IMR-90 (cell line): ENCODE results near the gene HIKESHI. TPM values are rescaled to one million over a fixed set of nuclear protein-coding genes. Genes with fewer than 3 reads are reported as not detected.
A peak's percentile ranks its signal among the peaks of the same experiment; 100 is the strongest.

ENCODE experiments used
- ATAC-seq: fragments of 200-7000 bp; cut with Tn5 transposase; 2 replicates; pipeline ENCODE4 v1.9.1; 2020; ENCODE audit warnings: low read depth, mild to moderate bottlenecking, moderate library complexity
- Bru-seq: library from RNA; stranded (reverse); fragments of 400-500 nt; gene quantifications from one replicate; lab custom pipeline; 2021; lab: Mats Ljungman, UMichigan
- BruChase-seq, 2 experiments: library from RNA; stranded (reverse); fragments of 400-500 nt; gene quantifications; one replicate each; lab custom pipeline; 2021; lab: Mats Ljungman, UMichigan
- BruUV-seq: library from RNA; stranded (reverse); fragments of 400-500 nt; replicated peaks from 2 replicates; lab custom pipeline; 2021; lab: Mats Ljungman, UMichigan
- CTCF ChIA-PET: fragments of 300-600 bp; formaldehyde crosslinking; extraction: SDS; loops from one replicate; lab custom pipeline; 2021; ENCODE audit warnings: antibody characterized with exemption; lab: Yijun Ruan, JAX
- POLR2A ChIA-PET: fragments of 300-600 bp; sonication (Branson Sonifier 250); formaldehyde crosslinking; loops from one replicate; lab custom pipeline; 2022; ENCODE audit warnings: antibody characterized with exemption; ENCODE audit not compliant: unreplicated experiment; lab: Charles Lee
- DNase-seq: peaks from one replicate; pipeline ENCODE4 v3.0.0; 2013
- H2AFZ ChIP-seq: replicated peaks from 2 replicates; pipeline ENCODE3; 2013; ENCODE audit warnings: low read length, mild to moderate bottlenecking; ENCODE audit not compliant: poor library complexity
- H2AK5ac ChIP-seq: 2 replicates; pipeline ENCODE4 v1.6.1; 2013; ENCODE audit warnings: low read depth, low read length, inconsistent platforms
- H2AK9ac ChIP-seq: replicated peaks from 2 replicates; pipeline ENCODE3; 2013; ENCODE audit warnings: mild to moderate bottlenecking, low read depth, low read length, moderate library complexity; ENCODE audit not compliant: poor library complexity
- H2BK120ac ChIP-seq: 2 replicates; pipeline ENCODE4 v1.6.1; 2013; ENCODE audit warnings: low read depth, low read length, inconsistent platforms
- H2BK15ac ChIP-seq: 3 replicates; pipeline ENCODE4 v1.6.1; 2013; ENCODE audit warnings: low read depth, low read length, inconsistent platforms
- H2BK20ac ChIP-seq: 2 replicates; pipeline ENCODE4 v1.6.1; 2013; ENCODE audit warnings: low read depth, mild to moderate bottlenecking, inconsistent platforms, low read length, moderate library complexity
- H2BK5ac ChIP-seq: 2 replicates; pipeline ENCODE4 v1.6.1; 2013; ENCODE audit warnings: mild to moderate bottlenecking, low read depth, low read length, inconsistent platforms; ENCODE audit not compliant: poor library complexity, severe bottlenecking
- H3K14ac ChIP-seq: replicated peaks from 2 replicates; pipeline ENCODE4 v1.6.1; 2013; ENCODE audit warnings: low read depth, low read length, inconsistent platforms
- H3K18ac ChIP-seq: 2 replicates; pipeline ENCODE4 v1.6.1; 2013; ENCODE audit warnings: low read depth, low read length, control low read depth
- H3K23ac ChIP-seq: 2 replicates; pipeline ENCODE4 v1.6.1; 2013; ENCODE audit warnings: low read depth, low read length, inconsistent platforms
- H3K27ac ChIP-seq: 2 replicates; pipeline ENCODE4 v1.5.1; 2013; ENCODE audit warnings: mild to moderate bottlenecking, control low read depth, low read length; ENCODE audit not compliant: insufficient read depth
- H3K27me3 ChIP-seq: 2 replicates; pipeline ENCODE4 v1.6.1; 2013; ENCODE audit warnings: low read length; ENCODE audit not compliant: control insufficient read depth, insufficient read depth
- H3K36me3 ChIP-seq: 2 replicates; pipeline ENCODE4 v1.6.1; 2013; ENCODE audit warnings: low read length, mixed read lengths; ENCODE audit not compliant: control insufficient read depth, insufficient read depth
- H3K4ac ChIP-seq: 2 replicates; pipeline ENCODE4 v1.6.1; 2013; ENCODE audit warnings: low read depth, low read length, inconsistent platforms
- H3K4me1 ChIP-seq: 2 replicates; pipeline ENCODE4 v1.6.1; 2013; ENCODE audit warnings: low read length, mixed read lengths; ENCODE audit not compliant: control insufficient read depth, insufficient read depth
- H3K4me2 ChIP-seq: 2 replicates; pipeline ENCODE4 v1.6.1; 2013; ENCODE audit warnings: low read depth, mild to moderate bottlenecking, control low read depth, low read length, moderate library complexity
- H3K4me3 ChIP-seq: 2 replicates; pipeline ENCODE4 v1.5.1; 2013; ENCODE audit warnings: low read depth, mild to moderate bottlenecking, control low read depth, low read length, moderate library complexity; ENCODE audit not compliant: insufficient read depth
- H3K56ac ChIP-seq: 2 replicates; pipeline ENCODE4 v1.6.1; 2013; ENCODE audit warnings: low read length, inconsistent platforms; ENCODE audit not compliant: insufficient read depth; ENCODE audit errors: extremely low read depth
- H3K79me1 ChIP-seq, 2 experiments: 2 replicates each; pipeline ENCODE4 v1.6.1; 2013; ENCODE audit warnings: low read length in 2 of 2, inconsistent platforms in 1 of 2, low read depth in 1 of 2
- H3K9ac ChIP-seq: 2 replicates; pipeline ENCODE4 v1.6.1; 2013; ENCODE audit warnings: low read depth, low read length, control low read depth
- H3K9me1 ChIP-seq: 2 replicates; pipeline ENCODE4 v1.6.1; 2013; ENCODE audit warnings: low read length, inconsistent platforms; ENCODE audit not compliant: insufficient read depth
- H3K9me3 ChIP-seq: 2 replicates; pipeline ENCODE4 v1.6.1; 2013; ENCODE audit warnings: low read length; ENCODE audit not compliant: control insufficient read depth, insufficient read depth
- H4K20me1 ChIP-seq: 2 replicates; pipeline ENCODE4 v1.6.1; 2013; ENCODE audit warnings: low read length, inconsistent platforms; ENCODE audit not compliant: insufficient read depth
- H4K5ac ChIP-seq: 2 replicates; pipeline ENCODE4 v1.6.1; 2013; ENCODE audit warnings: mild to moderate bottlenecking, low read depth, low read length, control low read depth
- H4K8ac ChIP-seq, 2 experiments: 2 replicates each; pipeline ENCODE4 v1.6.1; 2013; ENCODE audit warnings: low read depth in 2 of 2, low read length in 2 of 2, control low read depth in 1 of 2, inconsistent platforms in 1 of 2
- H4K91ac ChIP-seq: 2 replicates; pipeline ENCODE4 v1.6.1; 2013; ENCODE audit warnings: low read depth, low read length, inconsistent platforms; ENCODE audit not compliant: insufficient read depth
- CEBPB ChIP-seq: IDR thresholded peaks from 2 replicates; pipeline ENCODE4 v1.6.1; 2012; ENCODE audit warnings: low read depth, low read length, improper control_type of control experiment
- ELK1 ChIP-seq: fragments of 150-350 bp; IDR thresholded peaks from 2 replicates; pipeline ENCODE4 v1.6.1; 2016; ENCODE audit warnings: low read depth, mild to moderate bottlenecking, low read length, moderate library complexity, borderline replicate concordance
- FOS ChIP-seq: fragments of 150-350 bp; IDR thresholded peaks from 2 replicates; pipeline ENCODE4 v1.6.1; 2016; ENCODE audit warnings: low read depth, low read length
- MAFK ChIP-seq: IDR thresholded peaks from 2 replicates; pipeline ENCODE4 v1.6.1; 2012; ENCODE audit warnings: low read depth, low read length, improper control_type of control experiment
- MAZ ChIP-seq: IDR thresholded peaks from 2 replicates; pipeline ENCODE4 v1.6.1; 2012; ENCODE audit warnings: low read depth, mild to moderate bottlenecking, low read length, improper control_type of control experiment, moderate library complexity, borderline replicate concordance
- NFE2L2 ChIP-seq: fragments of 150-350 bp; IDR thresholded peaks from 2 replicates; pipeline ENCODE4 v1.6.1; 2016; ENCODE audit warnings: low read depth, mild to moderate bottlenecking, low read length
- POLR2A ChIP-seq: IDR thresholded peaks from 2 replicates; pipeline ENCODE4 v1.6.1; 2012; ENCODE audit warnings: mild to moderate bottlenecking, low read depth, low read length
- RAD21 ChIP-seq: IDR thresholded peaks from 2 replicates; pipeline ENCODE4 v1.6.1; 2012; ENCODE audit warnings: low read length, improper control_type of control experiment
- RCOR1 ChIP-seq: IDR thresholded peaks from 2 replicates; pipeline ENCODE4 v1.6.1; 2012; ENCODE audit warnings: mild to moderate bottlenecking, low read length, improper control_type of control experiment; ENCODE audit not compliant: insufficient replicate concordance
- WGBS, 2 experiments: methylation state at CpG; one replicate each; pipeline versions ENCODE4 v1.1.5 to v1.1.7; 2013; ENCODE audit warnings: missing lambda C conversion rate in 2 of 2; ENCODE audit not compliant: insufficient read length in 1 of 2; ENCODE audit errors: extremely low coverage in 2 of 2; 5-methylcytosine and 5-hydroxymethylcytosine counted together
- dilution Hi-C: fragments of 300-500 bp; cut with HindIII; formaldehyde crosslinking; loops from one replicate; pipeline ENCODE4 v1.14.3; 2018; ENCODE audit warnings: low sequenced_read_pairs; ENCODE audit not compliant: unreplicated experiment
- in situ Hi-C: fragments of 300-500 bp; cut with MboI; formaldehyde crosslinking; loops from 3 replicates; pipeline ENCODE4 v1.14.3; 2019; ENCODE audit warnings: low sequenced_read_pairs, inconsistent platforms, mixed read lengths
- intact Hi-C: fragments of 100-400 bp; cut with micrococcal nuclease; formaldehyde crosslinking; loops from 2 replicates; pipeline ENCODE4 v1.10.0; 2022
- long read RNA-seq: library from polyadenylated mRNA; unstranded; transcript quantifications from one replicate; pipeline ENCODE4 v2.0.0, GENCODE V29; 2021; ENCODE audit not compliant: unreplicated experiment
- polyA plus RNA-seq, 3 experiments: library from polyadenylated mRNA; depleted of rRNA; stranded (reverse); fragments of >200 nt; gene quantifications; 2 replicates each; pipeline ENCODE4 v1.2.3, GENCODE V29; 2012; ENCODE audit warnings: low replicate concordance in 1 of 3
- total RNA-seq: library from RNA; depleted of rRNA; stranded (reverse); fragments of >200 nt; gene quantifications from 2 replicates; pipeline ENCODE4 v1.2.3, GENCODE V29; 2012; rRNA removed

HIKESHI gene, protein sequence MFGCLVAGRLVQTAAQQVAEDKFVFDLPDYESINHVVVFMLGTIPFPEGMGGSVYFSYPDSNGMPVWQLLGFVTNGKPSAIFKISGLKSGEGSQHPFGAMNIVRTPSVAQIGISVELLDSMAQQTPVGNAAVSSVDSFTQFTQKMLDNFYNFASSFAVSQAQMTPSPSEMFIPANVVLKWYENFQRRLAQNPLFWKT
- total RNA-seq, result 73.5 and 98.6 TPM in 2 replicates
- polyA plus RNA-seq (2012; rRNA removed), result 46.7 and 49.4 TPM in 2 replicates
- polyA plus RNA-seq (2012; cell fraction: cytosol; rRNA removed), result 23.6 and 31.4 TPM in 2 replicates
- 10.0 and 32.2 TPM in 2 replicates for polyA plus RNA-seq (2012; cell fraction: nucleus; rRNA removed; ENCODE audit: low replicate concordance)
- percentile 69 among the genes with signal in this experiment for Bru-seq, nascent RNA
- percentile 78 among the genes with signal in this experiment for BruChase-seq, experiment 1, labeled RNA remaining after a 6-hour chase
- BruChase-seq, experiment 2, labeled RNA remaining after a 2-hour chase, result percentile 69 among the genes with signal in this experiment
- long read RNA-seq, transcript HIKESHI-201 (5 exons, 1,113 nt), result major isoform, 23 of 32 reads
- long read RNA-seq, partial matches to known transcripts, result 3 of 32 reads
- long read RNA-seq, other reads (novel, unspliced or antisense), result 3 of 32 reads

DNA sequence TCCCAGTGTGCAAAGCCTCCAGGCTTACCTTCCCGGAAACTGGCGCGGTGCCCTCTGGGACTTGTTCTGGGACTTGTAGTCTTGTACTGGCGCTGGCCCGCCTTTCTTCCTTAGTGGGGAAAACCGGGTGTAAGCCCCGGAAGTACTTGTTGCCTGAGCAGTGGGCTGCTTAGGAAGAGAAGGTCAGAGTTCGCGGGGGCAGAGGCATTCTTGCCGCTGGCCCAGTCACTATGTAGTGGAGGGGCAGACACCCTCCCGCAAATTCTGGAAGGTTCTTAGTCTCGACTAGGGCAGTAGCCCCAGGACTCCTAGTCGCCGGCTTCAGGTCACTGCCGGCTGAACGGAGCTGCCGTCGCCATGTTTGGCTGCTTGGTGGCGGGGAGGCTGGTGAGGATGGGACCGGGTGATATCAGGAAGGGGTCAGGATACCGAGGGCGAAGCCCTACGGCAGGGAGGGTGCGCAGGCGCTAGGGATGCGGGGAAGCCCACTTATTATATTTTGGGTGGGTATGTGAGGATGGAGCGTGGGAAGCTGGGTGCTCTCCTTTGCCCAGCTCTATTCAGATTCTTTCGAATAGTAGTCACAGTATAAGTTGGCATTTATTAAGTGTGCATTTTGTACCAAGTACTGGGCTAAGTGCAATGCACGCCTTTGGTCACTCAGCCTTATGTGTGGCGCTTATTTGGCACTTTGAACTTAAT is at the start of gene HIKESHI:
Gene HIKESHI, plus strand, starts transcription at position 149 of the 702 bp plus-strand sequence. Its CDS starts 209 bp downstream, at position 358.
- no peaks in the 10 kb centered on the region for H3K9me3 ChIP-seq
- peak within 1 kb of the TSS; percentile 85 for H3K56ac ChIP-seq
- POLR2A ChIA-PET, result no interaction called here
- peak within 1 kb of the TSS; percentile 90 for H4K91ac ChIP-seq
- peak within 1 kb of the TSS; percentile 77 for H2BK120ac ChIP-seq
- no peaks in the 10 kb centered on the region for H3K36me3 ChIP-seq
- peak within 1 kb of the TSS; percentile 95 for H2AFZ ChIP-seq
- peak within 1 kb of the TSS; percentile 22; the same call in 1 of the 3 replicates for H2BK15ac ChIP-seq
- peak within 1 kb of the TSS; percentile 83 for H2BK5ac ChIP-seq
- peak within 1 kb of the TSS; percentile 3 for H3K18ac ChIP-seq
- H3K79me1 ChIP-seq, result peaks cover 9 to 32% of the 10 kb centered on the region in 2 experiments
- intact Hi-C loops (no loop called here), dilution Hi-C loops (no loop called here), in situ Hi-C loops (no loop called here)
- H3K4me3 ChIP-seq, result peak within 1 kb of the TSS; percentile 72
- H3K4me1 ChIP-seq, result no peaks in the 10 kb centered on the region
- no peak for TF ChIP-seq MAFK
- TF ChIP-seq RAD21, result no peak
- no peak for TF ChIP-seq MAZ
- no peak for TF ChIP-seq NFE2L2
- TF ChIP-seq FOS, result no peak
- TF ChIP-seq ELK1, result no peak
- no peak for TF ChIP-seq POLR2A
- no peak for TF ChIP-seq RCOR1
- TF ChIP-seq CEBPB, result no peak
- H3K14ac ChIP-seq, result peak within 1 kb of the TSS; percentile 96
- H3K27ac ChIP-seq, result peak within 1 kb of the TSS; percentile 87
- H3K4me2 ChIP-seq, result peak within 1 kb of the TSS; percentile 88
- 0% methylated on average over 18 of the region's 30 CpGs; no CpG with 5 or more reads in 1 of the 2 experiments for WGBS, 2 experiments
- no TSS peak for BruUV-seq
- H3K9me1 ChIP-seq, result no peaks in the 10 kb centered on the region
- CTCF ChIA-PET, result interaction anchor here (0.5 kb wide), 1 partner anchor 13 kb away, joined by 9 read pairs; no protein-coding TSS in a partner anchor
- peak within 1 kb of the TSS; percentile 42; the same call in 1 of the 2 replicates for H2BK20ac ChIP-seq
- peak within 1 kb of the TSS; percentile 89 to 95 for H4K8ac ChIP-seq
- peak within 1 kb of the TSS; percentile 74 for H4K5ac ChIP-seq
- H3K23ac ChIP-seq, result peak within 1 kb of the TSS; percentile 96
- no peaks in the 10 kb centered on the region for H3K27me3 ChIP-seq
- H4K20me1 ChIP-seq, result no peaks in the 10 kb centered on the region
- H2AK9ac ChIP-seq, result peak within 1 kb of the TSS; percentile 83
- ATAC-seq, result peak; percentile 98
- H3K9ac ChIP-seq, result peak within 1 kb of the TSS; percentile 87
- H3K4ac ChIP-seq, result peak within 1 kb of the TSS; percentile 93
- H2AK5ac ChIP-seq, result peak within 1 kb of the TSS; percentile 86
- peak; percentile 96 for DNase-seq
